GM12878 (cell line): ENCODE results near the gene CNPY2. TPM values are rescaled to one million over a fixed set of nuclear protein-coding genes. Genes with fewer than 3 reads are reported as not detected.

Experiments
- ATAC-seq: fragments of 200-7000 bp; cut with Tn5 transposase; 3 replicates; pipeline ENCODE4 v1.9.1; 2020; ENCODE audit warnings: mild to moderate bottlenecking, moderate library complexity
- BruUV-seq: library from RNA; stranded (reverse); fragments of 400-500 nt; replicated peaks from 2 replicates; lab custom pipeline; 2021; lab: Mats Ljungman, UMichigan
- CTCF ChIA-PET: fragments of 300-600 bp; sonication (Branson Sonifier 250); formaldehyde crosslinking; extraction: SDS; loops from one replicate; lab custom pipeline; 2021; ENCODE audit warnings: inconsistent platforms; lab: Yijun Ruan, JAX
- POLR2A ChIA-PET: fragments of 350-600 bp; formaldehyde crosslinking; extraction: SDS; loops from one replicate; lab custom pipeline; 2021; ENCODE audit warnings: inconsistent platforms; lab: Charles Lee
- RAD21 ChIA-PET: fragments of 300-600 bp; sonication (Branson Sonifier 250); formaldehyde crosslinking; loops from one replicate; lab custom pipeline; 2023; ENCODE audit warnings: antibody characterized with exemption; ENCODE audit not compliant: unreplicated experiment; lab: Charles Lee
- SMC1A ChIA-PET: fragments of 300-600 bp; sonication (Branson Sonifier 250); formaldehyde crosslinking; loops from one replicate; lab custom pipeline; 2023; ENCODE audit not compliant: unreplicated experiment, uncharacterized antibody; lab: Charles Lee
- DNase-seq: peaks from one replicate; pipeline ENCODE4 v3.0.0-alpha.2; 2011; ENCODE audit warnings: low read depth, low spot score
- FAIRE-seq: peaks from 3 replicates; lab custom pipeline; 2011; peaks lifted over from hg19 to GRCh38; lab: Jason Lieb, UNC
- H2AFZ ChIP-seq: 2 replicates; pipeline ENCODE4 v1.6.0; 2011; ENCODE audit warnings: low read depth, low read length, control low read depth; ENCODE audit not compliant: control insufficient read depth
- H3K27ac ChIP-seq: 2 replicates; pipeline ENCODE4 v1.5.1; 2011; ENCODE audit warnings: control low read depth; ENCODE audit not compliant: control insufficient read depth, insufficient read depth
- H3K27me3 ChIP-seq, 2 experiments: replicated peaks in 1 of 2; 2 replicates each; pipeline versions ENCODE4 v1.6.0 to v1.6.1; 2011; ENCODE audit warnings: low read length in 1 of 2; ENCODE audit not compliant: control insufficient read depth in 2 of 2, insufficient read depth in 2 of 2
- H3K36me3 ChIP-seq, 2 experiments: 2 replicates each; pipeline ENCODE4 v1.5.1; 2011; ENCODE audit warnings: low read length in 1 of 2; ENCODE audit not compliant: control insufficient read depth in 2 of 2, insufficient read depth in 2 of 2
- H3K4me1 ChIP-seq: 2 replicates; pipeline ENCODE4 v1.6.1; 2011; ENCODE audit warnings: mild to moderate bottlenecking, low read length, moderate library complexity, mixed read lengths; ENCODE audit not compliant: control insufficient read depth, insufficient read depth
- H3K4me2 ChIP-seq: 2 replicates; pipeline ENCODE4 v1.6.0; 2011; ENCODE audit warnings: control low read depth; ENCODE audit not compliant: control insufficient read depth, insufficient read depth
- H3K4me3 ChIP-seq: fragments of 200-600 bp; sonication (generic); 2 replicates; pipeline ENCODE4 v1.5.1; 2016
- H3K79me2 ChIP-seq: 2 replicates; pipeline ENCODE4 v1.6.0; 2011; ENCODE audit warnings: low read length; ENCODE audit not compliant: control insufficient read depth, insufficient read depth
- H3K9ac ChIP-seq: 2 replicates; pipeline ENCODE4 v1.8.0; 2011; ENCODE audit warnings: low read length, control low read depth, mixed read lengths; ENCODE audit not compliant: control insufficient read depth, insufficient read depth
- H3K9me3 ChIP-seq: replicated peaks from 3 replicates; pipeline ENCODE4 v1.5.1; 2011; ENCODE audit warnings: mild to moderate bottlenecking, low read length; ENCODE audit not compliant: control insufficient read depth, insufficient read depth
- H4K20me1 ChIP-seq: 2 replicates; pipeline ENCODE4 v1.6.0; 2011; ENCODE audit not compliant: control insufficient read depth, insufficient read depth
- HCFC1 ChIP-seq: fragments of 150-350 bp; IDR thresholded peaks from 2 replicates; pipeline ENCODE4 v1.6.1; 2014; ENCODE audit warnings: low read length
- IKZF2 ChIP-seq, 2 experiments: fragments of 450-650 bp; IDR thresholded peaks; 2 replicates each; pipeline ENCODE4 v1.6.1; 2017; ENCODE audit warnings: mild to moderate bottlenecking in 2 of 2, moderate library complexity in 2 of 2
- KDM1A ChIP-seq: fragments of 200-600 bp; sonication (generic); IDR thresholded peaks from 2 replicates; pipeline ENCODE4 v1.6.1; 2016; ENCODE audit warnings: borderline replicate concordance
- MAX ChIP-seq: IDR thresholded peaks from 2 replicates; pipeline ENCODE4 v1.6.1; 2012; ENCODE audit warnings: low read depth, low read length, improper control_type of control experiment
- RAD21 ChIP-seq: IDR thresholded peaks from 2 replicates; pipeline ENCODE4 v1.6.1; 2011; ENCODE audit warnings: mild to moderate bottlenecking, low read depth, low read length, moderate library complexity; ENCODE audit not compliant: insufficient read depth
- SUZ12 ChIP-seq: fragments of 200-600 bp; sonication (generic); IDR thresholded peaks from one replicate; pipeline ENCODE4 v1.6.1; 2018; ENCODE audit warnings: antibody characterized with exemption, mild to moderate bottlenecking; ENCODE audit not compliant: unreplicated experiment
- WGBS: methylation state at CpG from one replicate; pipeline ENCODE4 v1.1.6; 2016; ENCODE audit warnings: low lambda C conversion rate; ENCODE audit not compliant: insufficient replicate concordance, insufficient coverage; ENCODE audit errors: missing lambda C conversion rate; 5-methylcytosine and 5-hydroxymethylcytosine counted together
- in situ Hi-C: fragments of 300-500 bp; cut with MboI; formaldehyde crosslinking; loops from 9 replicates; pipeline ENCODE4 v1.14.3; 2018; ENCODE audit warnings: mixed read lengths
- intact Hi-C: fragments of 100-400 bp; cut with micrococcal nuclease; formaldehyde crosslinking; loops from one replicate; pipeline ENCODE4 v1.14.2; 2022; ENCODE audit not compliant: unreplicated experiment
- polyA plus RNA-seq, 11 experiments: library from polyadenylated mRNA; depleted of rRNA in 4 of 11; unstranded in 6 of 11; stranded (reverse) in 5 of 11; fragments of >200 nt; fragmentation: Nextera tagmentation in 4 of 11; fragmentation: Illumina TruSeq in 1 of 11; extraction: Ambion mirVana in 4 of 11; extraction: Trizol in 1 of 11; gene quantifications; 1 replicate in 1 of 11; 2 replicates in 10 of 11; pipeline versions ENCODE4 v1.2.1 to v1.2.3, GENCODE V29; 2011 to 2016; ENCODE audit warnings: inconsistent platforms in 2 of 11, missing spikeins in 2 of 11, low read depth in 1 of 11
- total RNA-seq, 4 experiments: library from RNA; depleted of rRNA in 3 of 4; stranded (reverse); fragments of >200 nt in 3 of 4; fragmentation: Illumina TruSeq in 1 of 4; extraction: Trizol in 1 of 4; gene quantifications; 2 replicates each; pipeline versions ENCODE4 v1.2.1 to v1.2.3, GENCODE V29; 2013 to 2021

CNPY2 gene
- total and polyA plus RNA-seq, 10 of the 15 experiments (the other 5 are each of a cell fraction or from before 2014, with no cell fraction given), result 25.0 to 276 (median 87.8) TPM

DNA sequence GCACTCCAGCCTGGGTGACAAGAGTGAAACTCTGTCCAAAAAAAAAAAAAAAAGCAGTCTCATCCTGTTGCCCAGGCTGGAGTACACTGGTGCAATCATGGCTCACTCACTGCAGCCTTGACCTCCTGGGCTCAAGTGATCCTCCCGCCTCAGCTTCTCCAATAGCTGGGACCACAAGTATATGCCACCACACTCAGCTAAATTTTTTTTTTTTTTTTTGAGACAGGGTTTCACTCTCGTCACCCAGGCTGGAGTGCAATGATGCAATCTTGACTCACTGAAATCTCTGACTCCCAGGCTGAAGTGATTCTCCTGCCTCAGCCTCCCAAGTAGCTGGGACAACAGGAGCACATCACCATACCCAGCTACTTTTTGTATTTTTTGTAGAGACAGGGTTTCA, 5.2 kb upstream of the CNPY2 start (continued):
- no peak for TF ChIP-seq SUZ12
- no peak for TF ChIP-seq IKZF2 (IDR thresholded peaks at IDR 0.05)
- no peak for TF ChIP-seq KDM1A
- no peak for TF ChIP-seq HCFC1
- TF ChIP-seq, all 136 proteins: peak for 0

DNA sequence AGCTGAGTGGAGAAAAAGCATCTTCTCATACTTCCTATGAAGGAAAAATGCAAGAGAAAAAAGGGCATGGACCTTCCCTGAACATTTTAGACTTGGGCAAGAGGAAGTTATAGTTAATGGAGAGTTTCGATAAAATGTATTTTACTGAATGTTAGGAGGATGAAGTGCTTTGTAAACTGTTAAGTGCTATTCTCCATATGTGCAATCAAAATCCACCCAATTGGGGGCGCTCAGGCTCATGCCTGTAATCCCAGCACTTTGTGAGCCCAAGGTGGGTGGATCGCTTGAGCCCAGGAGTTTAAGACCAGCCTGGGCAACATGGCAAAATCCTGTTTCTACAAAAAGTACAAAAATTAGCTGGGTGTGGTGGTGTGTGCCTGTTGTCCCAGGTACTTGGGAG, 1.9 kb upstream of the CNPY2 start:
- DNase-seq (no peak), ATAC-seq (no peak), FAIRE-seq (no peak)
- H3K9ac ChIP-seq, result no peak overlapping the region
- ChIA-PET POLR2A (interaction anchor here (0.6 to 3.0 kb wide), 3 partner anchors 21 to 144 kb away, joined by 3 to 14 read pairs (median 6); partner anchors contain the start of gene IL23A), CTCF (interaction anchor here (5.6 kb wide), 1 partner anchor 145 kb away, joined by 76 read pairs; no protein-coding TSS in a partner anchor), RAD21 (interaction anchor here (3.7 to 5.5 kb wide), 2 partner anchors 42 to 144 kb away, joined by 34 to 71 read pairs; partner anchors contain the start of gene STAT2), SMC1A (interaction anchor here (2.4 to 2.8 kb wide), 2 partner anchors 131 to 143 kb away, joined by 14 read pairs; partner anchors contain the start of gene TIMELESS)
- TF ChIP-seq MAX, result no peak
- peak; percentile 26; the same call in 1 of the 2 replicates for TF ChIP-seq RAD21
- no peak overlapping the region for H2AFZ ChIP-seq
- H3K4me1 ChIP-seq, result peaks cover 3% of the 10 kb centered on the region
- H4K20me1 ChIP-seq, result no peaks in the 10 kb centered on the region
- 96% methylated on average over 3 of the region's 3 CpGs for WGBS
- H3K27me3 ChIP-seq, result no peaks in the 10 kb centered on the region
- in situ Hi-C loops, result no loop called here
- H3K9me3 ChIP-seq, result no peaks in the 10 kb centered on the region
- peaks cover 2 to 11% of the 10 kb centered on the region in 2 experiments; a peak in 3 of 4 replicates for H3K36me3 ChIP-seq
- no peak overlapping the region for H3K4me2 ChIP-seq
- BruUV-seq, result no TSS peak
- H3K79me2 ChIP-seq, result peaks cover 19% of the 10 kb centered on the region
- H3K4me3 ChIP-seq, result no peak overlapping the region
- intact Hi-C loops, result loop anchor here (5.0 kb wide), 1 partner anchor 200 kb away; the partner anchor contains the start of genes RPL41 and ZC3H10
- no peak overlapping the region for H3K27ac ChIP-seq
